ENCODE data around the gene G6PC3. TPM values are rescaled to one million over a fixed set of nuclear protein-coding genes. Genes with fewer than 3 reads are reported as not detected.

The G6PC3 gene
- polyA plus RNA-seq, 4 donors, result 59.9 to 91.7 (median 73.9) TPM

GRCh38 chr17:44059101-44059892, 11.2 kb upstream of the G6PC3 start:
- no peak for DNase-seq (ENCODE audit: low read depth in 4 of 4, low spot score in 3 of 4)

- DNase-seq (ENCODE audit: low read depth in 4 of 4, low spot score in 3 of 4), result no peak
Measured at GRCh38 chr17:44061446-44061845, 9.1 kb upstream of the G6PC3 start.

- DNase-seq (ENCODE audit: low read depth in 4 of 4, low spot score in 3 of 4), result no peak
Measured at GRCh38 chr17:44062871-44063270, 7.7 kb upstream of the G6PC3 start.

GRCh38 chr17:44063704-44064639, 6.6 kb upstream of the G6PC3 start:
- DNase-seq (ENCODE audit: low read depth in 4 of 4, low spot score in 3 of 4), result no peak

GRCh38 chr17:44065668-44066203, 4.8 kb upstream of the G6PC3 start:
- no peak for DNase-seq (ENCODE audit: low read depth in 4 of 4, low spot score in 3 of 4)

- peak; percentile 75 to 88 (median 77) for DNase-seq (ENCODE audit: low read depth in 4 of 4, low spot score in 3 of 4)
Measured at GRCh38 chr17:44066204-44066930, 4.2 kb upstream of the G6PC3 start, which contains the start of gene LSM12. TSS of gene LSM12 (minus strand) at chr17:44066671. CDS start at chr17:44066587, 84 bp downstream.

GRCh38 chr17:44067545-44067940, 3.0 kb upstream of the G6PC3 start:
- no peak for DNase-seq (ENCODE audit: low read depth in 4 of 4, low spot score in 3 of 4)

GRCh38 chr17:44069974-44070454, 521 bp upstream of the G6PC3 start:
- DNase-seq (ENCODE audit: low read depth in 4 of 4, low spot score in 3 of 4), result peak in 1 of 4 donors; percentile 7

GRCh38 chr17:44071198-44071520, 624 bp downstream of the G6PC3 start:
- DNase-seq (ENCODE audit: low read depth in 4 of 4, low spot score in 3 of 4), result no peak

- DNase-seq (ENCODE audit: low read depth in 4 of 4, low spot score in 3 of 4), result no peak
Measured at GRCh38 chr17:44071772-44072171, 1.2 kb downstream of the G6PC3 start.

- no peak for DNase-seq (ENCODE audit: low read depth in 4 of 4, low spot score in 3 of 4)
Measured at GRCh38 chr17:44074231-44074910, 3.8 kb downstream of the G6PC3 start.

GRCh38 chr17:44074911-44075285, 4.4 kb downstream of the G6PC3 start:
- no peak for DNase-seq (ENCODE audit: low read depth in 4 of 4, low spot score in 3 of 4)

GRCh38 chr17:44075598-44076293, 5.2 kb downstream of the G6PC3 start:
- no peak for DNase-seq (ENCODE audit: low read depth in 4 of 4, low spot score in 3 of 4)

GRCh38 chr17:44076716-44077594, 6.4 kb downstream of the G6PC3 start:
- DNase-seq (ENCODE audit: low read depth in 4 of 4, low spot score in 3 of 4), result no peak

- no peak for DNase-seq (ENCODE audit: low read depth in 4 of 4, low spot score in 3 of 4)
Measured at GRCh38 chr17:44077595-44077909, 7.0 kb downstream of the G6PC3 start.

- DNase-seq (ENCODE audit: low read depth in 4 of 4, low spot score in 3 of 4), result no peak
Measured at GRCh38 chr17:44078412-44078811, 7.9 kb downstream of the G6PC3 start.

- no peak for DNase-seq (ENCODE audit: low read depth in 4 of 4, low spot score in 3 of 4)
Measured at GRCh38 chr17:44079877-44080821, 9.6 kb downstream of the G6PC3 start.

Data from left renal pelvis (tissue), 4 donors.